NCI-H524 treated with DMSO at 0.1 percent for 48 hours (cell line): ENCODE data around the gene DHRS1.
A peak's percentile ranks its signal among the peaks of the same experiment; 100 is the strongest.

ENCODE experiments used
- DNase-seq: peaks from one replicate; lab custom pipeline; 2025; lab: John Stamatoyannopoulos, UW

Gene DHRS1

DNA sequence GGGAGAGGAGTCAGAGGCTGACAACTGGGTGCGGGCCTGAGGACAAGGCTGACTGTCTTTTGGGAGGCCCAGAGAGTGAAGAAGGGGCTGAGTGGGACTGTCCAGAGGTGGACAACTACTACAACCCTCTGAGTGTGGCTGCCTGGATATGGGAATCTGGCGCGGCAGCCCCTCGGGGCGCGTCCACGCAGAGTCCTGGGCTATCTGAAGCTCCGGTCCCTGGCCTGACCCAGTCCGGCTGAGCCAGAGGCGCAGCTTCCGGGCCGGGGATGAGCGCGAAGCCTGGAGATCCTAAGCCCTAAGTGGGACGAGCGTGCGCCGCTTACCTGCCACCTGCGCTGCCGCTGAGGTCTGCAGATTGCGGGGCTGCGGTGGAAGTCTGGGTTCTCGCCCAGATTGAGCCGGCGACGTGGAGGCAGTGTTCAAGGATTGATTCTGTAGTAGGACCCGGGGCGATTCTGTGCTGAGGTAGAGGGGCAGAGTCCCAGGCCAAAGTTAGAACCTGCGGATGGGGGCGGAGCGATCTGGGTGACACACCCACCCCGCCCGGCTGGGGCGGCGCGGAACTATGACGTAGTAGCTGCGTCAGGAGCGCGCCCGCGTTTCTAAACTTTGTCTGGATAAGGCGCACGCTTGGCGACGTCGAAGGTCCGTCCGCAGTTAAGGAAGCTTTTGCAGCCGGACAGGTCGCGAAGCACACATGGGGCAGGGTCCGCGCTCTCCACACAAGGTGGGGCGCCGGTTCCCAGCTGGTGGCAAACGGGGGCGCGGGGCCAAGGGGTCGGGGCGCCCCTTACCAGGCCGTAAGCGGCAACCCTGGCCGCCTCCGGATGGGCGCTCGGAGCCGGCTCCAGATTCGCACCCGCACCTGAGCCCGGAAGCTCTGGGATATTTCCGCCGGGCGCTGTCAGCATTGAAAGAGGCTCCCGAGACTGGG, at the start of gene DHRS1, which contains the start of gene NOP9:
TSS of gene DHRS1 (minus strand) at position 526 of the 937 bp plus-strand sequence. CDS start 674 bp downstream, outside the sequence.
TSS of gene NOP9 (plus strand) at position 596 of the 937 bp plus-strand sequence. CDS start at position 701, 105 bp downstream.
- DNase-seq: no peak

GRCh38 chr14:24348186-24348585, 48.6 kb upstream of the DHRS1 start:
- no peak for DNase-seq

DNA sequence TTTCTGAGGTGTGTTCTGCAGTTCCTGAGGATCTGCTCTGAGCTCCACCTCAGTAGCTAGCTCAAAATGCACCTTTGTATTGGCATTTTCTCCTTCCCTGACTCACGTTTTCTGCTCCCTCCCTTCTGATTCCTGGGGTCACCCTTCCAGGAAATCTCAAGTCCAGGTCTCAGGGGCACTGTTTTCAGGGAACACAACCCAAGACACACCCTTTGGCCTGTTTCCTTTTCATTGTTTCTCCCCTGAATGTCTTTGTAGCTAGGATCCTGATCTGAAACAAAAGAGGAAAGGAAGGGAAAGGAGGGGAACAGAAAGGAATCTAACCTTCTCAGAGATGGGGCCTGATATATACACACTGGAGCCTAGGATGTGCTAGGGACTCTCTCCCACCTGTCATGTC, 47.6 kb upstream of the DHRS1 start:
- no peak for DNase-seq

GRCh38 chr14:24343795-24344660, 44.4 kb upstream of the DHRS1 start:
- DNase-seq: no peak

- DNase-seq: no peak
Measured at GRCh38 chr14:24342889-24343288, 43.3 kb upstream of the DHRS1 start.

- no peak for DNase-seq
Measured at GRCh38 chr14:24340606-24341005, 41.0 kb upstream of the DHRS1 start.

DNA sequence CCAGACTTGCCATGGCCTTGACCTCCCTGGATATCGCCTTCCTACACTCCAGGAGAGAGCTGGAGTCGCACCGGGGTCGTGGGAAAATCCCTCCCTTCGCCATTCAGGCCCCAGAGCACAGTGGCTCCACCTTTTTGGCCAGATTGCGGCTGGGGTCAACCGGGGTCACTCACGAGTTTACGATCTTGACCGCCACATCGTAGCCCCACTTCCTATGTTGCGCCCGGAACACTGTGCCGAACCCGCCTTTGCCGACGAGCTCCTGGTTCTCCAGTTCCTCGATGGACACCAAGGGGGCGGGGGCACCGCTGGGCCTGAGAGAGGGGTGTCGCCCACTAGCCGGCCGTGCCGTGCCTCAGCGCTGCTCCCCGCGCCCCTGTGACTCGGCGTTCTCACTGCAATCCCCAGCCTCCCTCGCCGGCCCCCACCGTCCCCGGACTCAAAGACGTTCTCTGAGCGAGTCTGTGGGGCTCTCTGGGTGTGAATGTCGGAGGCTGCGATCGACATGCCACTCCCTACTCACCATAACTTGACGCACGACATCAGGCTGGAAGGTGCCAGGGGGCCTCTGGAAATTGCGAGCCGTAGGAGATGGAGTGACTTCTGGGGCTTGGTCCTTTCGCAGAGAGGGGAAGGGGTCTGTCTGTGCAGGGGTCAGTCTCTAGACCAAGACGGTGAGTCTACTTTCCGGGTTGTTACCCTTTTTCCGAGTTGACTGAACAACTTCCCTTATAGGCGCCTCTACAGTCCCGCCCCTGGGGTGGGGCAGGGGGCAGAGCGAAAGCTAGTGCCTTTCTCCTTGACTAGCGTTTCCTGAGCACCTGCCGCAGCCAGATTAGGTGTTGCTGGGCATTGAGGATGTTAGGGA, 39.9 kb upstream of the DHRS1 start, which contains the start of gene RIPK3:
TSS of gene RIPK3 (minus strand) at position 708 of the 868 bp plus-strand sequence. CDS start at position 543, 165 bp downstream.
- DNase-seq: no peak

DNA sequence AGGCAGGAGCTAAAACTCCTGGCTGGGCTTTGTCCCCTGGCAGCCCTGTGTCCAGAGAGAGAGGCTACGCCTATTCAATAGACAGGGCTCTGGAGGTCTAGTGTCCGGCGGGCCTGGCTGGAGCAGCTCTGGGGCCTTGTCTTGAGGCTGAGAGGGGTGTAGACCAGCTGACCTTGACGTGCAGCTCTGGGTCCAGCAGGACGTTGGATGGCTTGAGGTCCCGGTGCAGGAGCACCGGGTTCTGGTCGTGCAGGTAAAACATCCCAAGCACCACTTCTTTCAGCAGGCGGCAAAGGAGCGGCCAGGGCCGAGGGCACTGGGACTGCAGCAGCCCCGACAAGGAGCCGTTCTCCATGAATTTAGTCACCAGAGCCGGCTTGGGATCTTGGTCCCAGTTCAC, 39.3 kb upstream of the DHRS1 start:
- no peak for DNase-seq

- no peak for DNase-seq
Measured at GRCh38 chr14:24337824-24338175, 38.2 kb upstream of the DHRS1 start.

DNA sequence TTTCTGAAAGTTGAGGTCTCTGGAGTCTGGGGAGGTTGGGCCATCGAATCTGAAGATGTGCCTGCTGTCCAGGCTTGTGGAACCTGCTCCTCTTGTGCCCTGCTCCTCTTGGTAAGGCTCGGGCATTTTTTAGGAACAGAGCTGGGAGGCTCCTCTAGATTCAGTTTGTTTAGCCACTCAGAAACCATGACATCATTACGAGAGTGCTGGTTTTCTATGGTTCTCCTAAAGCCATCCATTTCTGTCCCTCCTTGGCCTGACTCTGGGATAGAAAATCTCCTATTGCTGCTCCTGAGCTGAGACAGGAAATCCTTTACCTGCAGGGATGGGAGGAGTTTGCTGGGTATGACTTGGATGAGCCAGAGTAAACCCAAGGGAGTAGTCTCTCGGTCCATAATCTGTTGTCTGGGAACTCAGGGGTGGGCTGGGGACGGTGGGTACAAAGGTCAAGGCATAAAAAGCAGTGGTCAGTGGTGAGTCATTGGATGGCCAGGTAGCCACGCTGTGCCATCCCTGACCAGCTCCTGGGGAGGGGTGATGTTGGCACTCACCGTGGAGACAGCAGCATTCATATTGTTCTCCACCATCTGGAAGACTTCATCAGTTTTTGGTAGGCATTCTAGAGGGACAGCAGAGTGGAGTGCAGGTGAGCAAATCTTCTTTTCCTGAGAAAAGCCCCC, 37.7 kb upstream of the DHRS1 start:
- DNase-seq: no peak

- DNase-seq: no peak
Measured at GRCh38 chr14:24335461-24336171, 36.0 kb upstream of the DHRS1 start.

DNA sequence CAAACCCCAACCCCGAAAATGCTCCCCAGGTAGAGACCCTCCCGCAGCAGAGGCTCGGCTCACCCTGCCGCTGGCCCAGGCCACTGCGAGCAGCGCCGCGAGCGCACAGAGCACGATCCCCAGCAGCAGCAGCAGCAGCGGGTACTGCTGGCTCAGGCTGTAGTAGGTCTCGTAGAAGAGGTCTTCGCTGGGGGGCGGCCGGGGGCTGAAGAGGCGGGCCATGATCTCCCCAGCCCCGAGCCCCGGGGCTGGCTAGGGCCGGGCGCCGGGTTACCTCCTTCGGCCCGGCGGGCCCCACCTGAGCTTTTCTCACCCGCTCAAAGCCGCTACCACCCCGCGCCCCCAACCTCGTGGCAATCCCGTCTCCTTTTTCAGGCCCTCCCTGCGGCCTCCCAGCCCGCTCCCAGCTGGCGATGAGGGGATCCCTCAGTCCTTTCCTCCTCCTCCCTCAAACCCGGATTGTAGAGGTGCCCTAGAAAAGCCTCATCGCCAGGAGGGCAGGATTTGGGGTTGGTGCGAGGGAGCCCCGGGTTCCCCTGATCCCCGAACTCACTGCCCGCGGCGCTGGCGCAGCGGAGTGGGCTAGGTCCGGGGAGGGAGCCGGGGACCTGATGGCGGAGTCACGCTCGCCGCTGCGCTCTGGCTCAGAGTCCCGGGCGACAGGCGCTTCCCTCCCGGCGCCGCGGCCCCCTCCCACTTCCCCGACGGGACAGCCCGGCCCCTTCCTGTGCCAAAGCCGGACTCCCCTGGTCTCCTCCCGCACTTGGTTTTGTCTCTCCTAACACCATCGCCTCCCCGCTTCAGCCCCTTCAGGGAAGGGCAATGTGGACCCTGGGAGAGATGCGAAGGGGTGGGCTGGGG, 35.1 kb upstream of the DHRS1 start, which contains the start of gene ADCY4:
TSS of gene ADCY4 (minus strand) at position 641 of the 861 bp plus-strand sequence. CDS start at position 222, 419 bp downstream.
- DNase-seq: no peak

GRCh38 chr14:24332268-24332993, 32.9 kb upstream of the DHRS1 start:
- peak; percentile 69 for DNase-seq

- no peak for DNase-seq
Measured at GRCh38 chr14:24331731-24332267, 32.2 kb upstream of the DHRS1 start.

GRCh38 chr14:24330973-24331674, 31.5 kb upstream of the DHRS1 start:
- DNase-seq: no peak

GRCh38 chr14:24329736-24330135, 30.2 kb upstream of the DHRS1 start:
- DNase-seq: no peak

- DNase-seq: no peak
Measured at GRCh38 chr14:24329073-24329663, 29.6 kb upstream of the DHRS1 start.
